ENCODE results near the gene ZC3H7A.

ZC3H7A gene

GRCh38 chr16:11721781-11722467 lies 75.1 kb downstream of the ZC3H7A start:
- TF ChIP-seq PATZ1 (CRISPR knock-in tag; IDR thresholded peaks at IDR 0.05; ENCODE audit: borderline replicate concordance) (no peak), ZC3H10 (CRISPR knock-in tag; IDR thresholded peaks at IDR 0.05) (no peak), ZFP30 (CRISPR knock-in tag; IDR thresholded peaks at IDR 0.05) (no peak), OSR1 (CRISPR knock-in tag; IDR thresholded peaks at IDR 0.05) (no peak)
- ATAC-seq: no peak

- no peak for ATAC-seq
- no peak for TF ChIP-seq BACH2 (CRISPR knock-in tag; IDR thresholded peaks at IDR 0.05; ENCODE audit: borderline replicate concordance)
- TF ChIP-seq, protein P1, sequence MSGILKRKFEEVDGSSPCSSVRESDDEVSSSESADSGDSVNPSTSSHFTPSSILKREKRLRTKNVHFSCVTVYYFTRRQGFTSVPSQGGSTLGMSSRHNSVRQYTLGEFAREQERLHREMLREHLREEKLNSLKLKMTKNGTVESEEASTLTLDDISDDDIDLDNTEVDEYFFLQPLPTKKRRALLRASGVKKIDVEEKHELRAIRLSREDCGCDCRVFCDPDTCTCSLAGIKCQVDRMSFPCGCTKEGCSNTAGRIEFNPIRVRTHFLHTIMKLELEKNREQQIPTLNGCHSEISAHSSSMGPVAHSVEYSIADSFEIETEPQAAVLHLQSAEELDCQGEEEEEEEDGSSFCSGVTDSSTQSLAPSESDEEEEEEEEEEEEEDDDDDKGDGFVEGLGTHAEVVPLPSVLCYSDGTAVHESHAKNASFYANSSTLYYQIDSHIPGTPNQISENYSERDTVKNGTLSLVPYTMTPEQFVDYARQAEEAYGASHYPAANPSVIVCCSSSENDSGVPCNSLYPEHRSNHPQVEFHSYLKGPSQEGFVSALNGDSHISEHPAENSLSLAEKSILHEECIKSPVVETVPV (CRISPR knock-in tag; IDR thresholded peaks at IDR 0.05): no peak
- TF ChIP-seq OSR1 (CRISPR knock-in tag; IDR thresholded peaks at IDR 0.05): no peak
- no peak for TF ChIP-seq ISL1 (CRISPR knock-in tag; IDR thresholded peaks at IDR 0.05)
- no peak for TF ChIP-seq ZFP3 (CRISPR knock-in tag; IDR thresholded peaks at IDR 0.05)
- no peak for TF ChIP-seq ZC3H10 (CRISPR knock-in tag; IDR thresholded peaks at IDR 0.05)
- TF ChIP-seq, protein P2, sequence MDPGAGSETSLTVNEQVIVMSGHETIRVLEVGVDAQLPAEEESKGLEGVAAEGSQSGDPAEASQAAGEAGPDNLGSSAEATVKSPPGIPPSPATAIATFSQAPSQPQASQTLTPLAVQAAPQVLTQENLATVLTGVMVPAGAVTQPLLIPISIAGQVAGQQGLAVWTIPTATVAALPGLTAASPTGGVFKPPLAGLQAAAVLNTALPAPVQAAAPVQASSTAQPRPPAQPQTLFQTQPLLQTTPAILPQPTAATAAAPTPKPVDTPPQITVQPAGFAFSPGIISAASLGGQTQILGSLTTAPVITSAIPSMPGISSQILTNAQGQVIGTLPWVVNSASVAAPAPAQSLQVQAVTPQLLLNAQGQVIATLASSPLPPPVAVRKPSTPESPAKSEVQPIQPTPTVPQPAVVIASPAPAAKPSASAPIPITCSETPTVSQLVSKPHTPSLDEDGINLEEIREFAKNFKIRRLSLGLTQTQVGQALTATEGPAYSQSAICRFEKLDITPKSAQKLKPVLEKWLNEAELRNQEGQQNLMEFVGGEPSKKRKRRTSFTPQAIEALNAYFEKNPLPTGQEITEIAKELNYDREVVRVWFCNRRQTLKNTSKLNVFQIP (CRISPR knock-in tag; IDR thresholded peaks at IDR 0.05; ENCODE audit: borderline replicate concordance, low read depth): no peak
- TF ChIP-seq TCF4 (CRISPR knock-in tag; IDR thresholded peaks at IDR 0.05; ENCODE audit: borderline replicate concordance): no peak
- TF ChIP-seq SNAI2 (CRISPR knock-in tag; IDR thresholded peaks at IDR 0.05): no peak
- no peak for TF ChIP-seq PATZ1 (CRISPR knock-in tag; IDR thresholded peaks at IDR 0.05; ENCODE audit: borderline replicate concordance)
- no peak for TF ChIP-seq RARB (CRISPR knock-in tag; IDR thresholded peaks at IDR 0.05)
- no peak for TF ChIP-seq ZNF8 (CRISPR knock-in tag; IDR thresholded peaks at IDR 0.05)
- no peak for TF ChIP-seq ZNF70 (CRISPR knock-in tag; IDR thresholded peaks at IDR 0.05)
- TF ChIP-seq GLIS3 (CRISPR knock-in tag; IDR thresholded peaks at IDR 0.05): no peak
- TF ChIP-seq PPARA (CRISPR knock-in tag; IDR thresholded peaks at IDR 0.05; ENCODE audit: borderline replicate concordance): no peak
- TF ChIP-seq TOX (CRISPR knock-in tag; IDR thresholded peaks at IDR 0.05; ENCODE audit: borderline replicate concordance): no peak
- no peak for TF ChIP-seq ZFP30 (CRISPR knock-in tag; IDR thresholded peaks at IDR 0.05)
- no peak for TF ChIP-seq TSHZ2 (CRISPR knock-in tag; IDR thresholded peaks at IDR 0.05)
These were observed 77.3 kb downstream of the ZC3H7A start for GRCh38 chr16:11719762-11720161.

GRCh38 chr16:11719171-11719570 lies 77.9 kb downstream of the ZC3H7A start:
- TF ChIP-seq PATZ1 (CRISPR knock-in tag; IDR thresholded peaks at IDR 0.05; ENCODE audit: borderline replicate concordance) (no peak), ESRRG (CRISPR knock-in tag; IDR thresholded peaks at IDR 0.05) (no peak), ZNF70 (CRISPR knock-in tag; IDR thresholded peaks at IDR 0.05) (no peak), TCF4 (CRISPR knock-in tag; IDR thresholded peaks at IDR 0.05; ENCODE audit: borderline replicate concordance) (no peak)
- TF ChIP-seq, protein P2 (CRISPR knock-in tag; IDR thresholded peaks at IDR 0.05; ENCODE audit: borderline replicate concordance, low read depth): no peak
- ATAC-seq: no peak

All from SK-N-SH treated with all-trans-retinoic acid at 6 μM for 48 hours (cell line).